Activated CD4-positive, CD25-positive, alpha-beta regulatory T cell treated with anti-CD3 and anti-CD28 coated beads, Interleukin-2, amount 50 U/mL, for 16 hours (primary cell): ENCODE results near the gene HSPA9.

Experiments
- DNase-seq: peaks from one replicate; pipeline ENCODE4 v3.0.0-alpha.2; 2020; ENCODE audit warnings: low read depth, low spot score

The HSPA9 gene

DNA sequence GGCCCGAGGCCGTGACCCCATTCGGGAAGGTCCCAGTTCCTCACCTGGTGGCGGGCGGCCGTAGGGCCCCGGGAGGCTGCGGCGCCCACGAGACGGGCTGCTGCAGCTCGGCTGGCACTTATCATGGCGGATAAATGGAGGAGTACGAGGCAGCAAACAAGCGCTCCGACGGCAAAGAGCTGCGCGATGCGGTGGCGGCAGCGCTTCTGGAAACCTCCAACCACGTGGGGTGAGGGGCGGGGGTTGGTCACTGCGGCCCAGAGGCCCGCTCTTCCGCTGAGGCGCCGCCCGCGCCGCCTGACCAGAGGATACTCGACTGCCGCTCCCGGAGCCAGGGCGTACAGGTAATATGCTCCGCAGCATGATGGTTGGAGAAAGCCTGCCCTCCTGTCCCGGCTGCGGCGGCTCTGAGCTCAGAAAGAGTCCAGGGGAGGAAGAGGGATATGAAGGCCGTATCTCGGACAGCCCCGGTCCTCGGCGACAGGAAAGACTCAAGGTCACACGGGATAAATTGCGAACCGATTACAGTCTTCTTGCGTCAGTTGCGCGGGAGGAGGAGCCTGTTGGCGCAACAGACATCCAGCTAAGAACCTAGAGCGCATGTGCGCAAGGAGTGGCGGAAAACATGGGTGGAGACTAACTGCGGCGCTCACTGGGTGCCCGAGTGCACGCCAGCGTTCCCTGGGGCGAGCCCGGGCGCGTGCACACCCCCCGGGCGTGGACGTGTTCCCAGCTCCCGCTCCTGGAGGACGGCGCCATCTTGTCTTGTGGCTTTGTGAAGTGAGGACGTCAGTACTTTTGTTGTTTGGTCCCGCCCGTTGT is at the start of gene HSPA9:
Gene HSPA9, minus strand, starts transcription at position 208 of the 822 bp plus-strand sequence. Its CDS starts 83 bp downstream, at position 125.
- peak; percentile 96 for DNase-seq

- no peak for DNase-seq
Observed at GRCh38 chr5:138623053-138623452, 47.9 kb upstream of the HSPA9 start.

DNA sequence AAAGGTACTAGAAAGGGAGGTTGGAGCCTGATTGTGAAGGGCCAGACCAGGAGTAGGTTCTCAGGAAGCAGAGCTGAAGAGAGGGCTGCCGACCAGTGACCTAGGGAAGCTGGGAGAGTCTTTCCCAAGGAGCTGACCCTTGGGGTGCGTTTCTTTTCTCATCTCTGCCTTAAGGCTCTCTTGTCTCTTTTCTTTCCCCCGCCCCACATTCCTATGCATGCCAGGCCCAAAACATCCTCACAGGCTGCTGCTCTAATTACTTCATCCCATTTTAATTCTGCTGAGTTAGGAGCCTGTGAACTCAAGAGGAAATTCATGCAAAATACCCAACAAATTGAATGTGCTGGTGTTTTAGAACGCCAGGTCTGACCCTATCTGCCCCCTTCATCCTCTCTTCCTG is 46.9 kb upstream of the HSPA9 start:
- DNase-seq, result no peak

- no peak for DNase-seq
Observed at GRCh38 chr5:138620663-138621224, 45.5 kb upstream of the HSPA9 start.

DNA sequence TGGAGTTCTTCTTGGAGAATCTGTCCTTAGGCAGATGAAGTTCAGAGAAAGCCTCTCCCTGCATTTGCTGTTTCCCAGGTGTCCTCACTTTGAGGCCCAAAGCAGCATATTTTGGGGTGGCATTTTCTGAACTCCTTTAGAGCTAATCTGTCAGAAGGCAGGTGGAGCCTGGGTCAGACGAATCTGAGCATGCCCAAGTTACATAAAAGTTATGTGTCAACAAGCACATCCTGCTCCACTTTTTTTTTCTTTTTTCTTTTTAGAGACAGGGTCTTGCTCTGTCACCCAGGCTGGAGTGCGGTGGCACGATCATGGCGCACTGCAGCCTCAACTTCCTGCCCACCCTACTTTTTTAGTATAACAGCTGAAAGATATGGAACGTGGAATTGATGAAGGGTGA is 41.3 kb upstream of the HSPA9 start:
- no peak for DNase-seq

DNA sequence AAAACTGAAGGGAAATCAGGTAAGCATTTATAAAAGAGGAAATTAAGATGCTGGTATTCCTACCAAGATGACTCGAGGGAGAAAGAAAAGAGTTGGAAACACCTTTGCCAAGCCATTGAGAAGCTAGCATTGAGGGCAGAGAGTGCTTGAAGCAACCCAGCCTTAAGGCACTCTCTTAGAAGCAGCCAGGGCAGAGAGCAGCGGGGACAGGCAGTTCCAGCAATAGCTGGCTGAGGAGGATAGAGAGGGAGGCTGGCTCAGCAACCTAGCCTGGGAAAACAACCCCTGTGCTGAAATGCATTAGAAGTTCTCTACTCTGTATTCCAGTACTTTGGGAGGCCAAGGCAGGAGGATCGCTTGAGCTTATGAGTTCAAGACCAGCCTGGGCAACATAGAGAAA is 40.3 kb upstream of the HSPA9 start:
- DNase-seq, result no peak

GRCh38 chr5:138611678-138612218 is 36.5 kb upstream of the HSPA9 start:
- no peak for DNase-seq

DNA sequence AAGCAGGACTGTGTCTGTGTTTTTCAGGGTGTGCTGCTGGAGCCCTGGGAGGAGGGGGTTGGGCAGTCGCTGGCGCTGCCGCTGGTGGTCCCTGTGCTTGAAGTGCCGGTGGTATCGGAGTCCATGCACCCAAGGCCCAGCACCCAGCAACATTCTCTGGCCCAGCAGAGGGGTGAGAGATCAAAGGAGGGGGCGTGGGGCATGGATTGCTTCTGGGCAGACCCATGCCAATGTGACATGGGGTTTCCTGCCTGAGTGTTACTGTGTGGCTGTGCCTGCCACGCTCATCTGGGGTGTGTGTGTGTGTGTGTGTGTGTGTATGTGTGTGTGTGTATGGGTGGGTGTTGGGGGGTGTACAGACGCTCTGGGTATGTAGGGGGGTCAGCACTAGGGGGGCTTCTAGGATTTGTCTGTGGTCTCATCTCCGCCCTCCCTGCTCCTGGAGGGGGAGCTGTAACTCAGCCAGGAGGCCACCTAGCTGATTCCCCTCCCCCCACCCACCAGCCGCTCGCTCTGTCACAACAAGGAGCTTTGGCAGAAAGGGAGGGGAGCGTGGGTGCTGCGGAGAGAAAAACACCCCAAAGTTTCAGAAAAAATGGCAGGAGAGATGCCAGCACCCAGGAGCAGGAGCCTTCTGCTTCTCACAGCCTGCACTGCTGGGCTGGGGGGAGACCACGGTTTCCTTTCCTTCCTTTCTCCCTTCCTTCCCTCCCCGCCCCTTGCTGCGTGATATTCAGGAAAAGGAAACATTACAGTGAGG is 35.9 kb upstream of the HSPA9 start:
- no peak for DNase-seq

DNA sequence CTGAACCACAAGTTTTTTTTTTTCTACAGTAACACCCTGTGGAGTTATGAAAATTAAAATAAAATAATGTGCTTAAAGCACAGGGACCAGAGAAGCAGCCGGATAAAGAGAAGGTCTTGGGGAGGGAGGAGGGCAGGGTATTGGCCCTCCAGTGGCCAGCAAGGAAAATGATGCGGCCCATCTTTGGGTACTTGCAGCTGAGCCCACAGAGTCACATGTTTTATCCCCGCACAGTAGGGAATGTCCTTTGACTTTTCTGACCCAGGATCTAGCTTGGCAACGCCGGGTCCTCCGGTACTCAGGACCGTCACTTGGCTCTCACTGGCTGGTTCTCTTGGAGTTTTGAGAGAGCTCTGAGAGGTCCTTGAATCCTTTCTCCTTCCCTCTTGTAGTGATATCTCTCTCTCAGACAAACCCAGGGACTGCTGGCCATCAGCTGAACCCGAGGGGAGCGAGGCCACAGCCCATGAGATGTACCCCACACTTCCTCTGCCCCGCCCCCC is 35.3 kb upstream of the HSPA9 start:
- no peak for DNase-seq

DNA sequence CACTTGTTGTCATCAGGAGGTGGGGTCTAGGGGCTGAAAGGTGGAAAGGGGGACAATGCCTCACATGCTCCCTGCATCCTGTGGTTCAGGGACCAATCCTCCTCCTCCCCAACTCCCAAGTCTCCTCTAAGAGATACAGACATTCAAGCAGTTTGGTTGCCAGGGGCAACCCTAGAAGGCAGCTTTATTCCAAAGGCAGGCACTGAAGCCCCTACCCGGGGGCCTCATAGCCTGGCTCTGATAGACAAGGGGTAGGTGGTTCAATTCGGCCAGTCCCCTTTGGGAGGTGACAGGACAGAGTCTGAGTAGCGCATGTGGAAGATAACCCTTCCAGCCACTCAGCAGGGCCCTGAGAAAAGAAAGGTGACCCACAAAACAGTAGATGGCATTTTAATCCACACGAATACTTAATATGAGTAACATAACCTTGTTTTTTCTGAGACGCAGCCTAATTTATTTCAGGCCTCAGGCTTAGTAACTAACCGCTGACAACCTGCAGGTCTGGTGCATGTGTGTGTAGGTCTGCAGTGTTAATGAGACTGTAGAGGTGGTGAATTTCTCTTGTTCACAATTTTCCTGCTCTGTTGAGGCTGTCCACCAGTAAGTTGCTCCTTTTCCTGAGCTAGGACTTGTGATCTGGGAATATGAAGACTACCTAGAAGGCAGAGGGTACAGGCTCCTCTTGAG is 31.3 kb upstream of the HSPA9 start:
- DNase-seq, result no peak

GRCh38 chr5:138605254-138605972 is 30.2 kb upstream of the HSPA9 start:
- DNase-seq, result no peak

- no peak for DNase-seq
Observed at GRCh38 chr5:138604176-138604785, 29.1 kb upstream of the HSPA9 start.

- DNase-seq, result no peak
Observed at GRCh38 chr5:138603249-138603920, 28.2 kb upstream of the HSPA9 start.

DNA sequence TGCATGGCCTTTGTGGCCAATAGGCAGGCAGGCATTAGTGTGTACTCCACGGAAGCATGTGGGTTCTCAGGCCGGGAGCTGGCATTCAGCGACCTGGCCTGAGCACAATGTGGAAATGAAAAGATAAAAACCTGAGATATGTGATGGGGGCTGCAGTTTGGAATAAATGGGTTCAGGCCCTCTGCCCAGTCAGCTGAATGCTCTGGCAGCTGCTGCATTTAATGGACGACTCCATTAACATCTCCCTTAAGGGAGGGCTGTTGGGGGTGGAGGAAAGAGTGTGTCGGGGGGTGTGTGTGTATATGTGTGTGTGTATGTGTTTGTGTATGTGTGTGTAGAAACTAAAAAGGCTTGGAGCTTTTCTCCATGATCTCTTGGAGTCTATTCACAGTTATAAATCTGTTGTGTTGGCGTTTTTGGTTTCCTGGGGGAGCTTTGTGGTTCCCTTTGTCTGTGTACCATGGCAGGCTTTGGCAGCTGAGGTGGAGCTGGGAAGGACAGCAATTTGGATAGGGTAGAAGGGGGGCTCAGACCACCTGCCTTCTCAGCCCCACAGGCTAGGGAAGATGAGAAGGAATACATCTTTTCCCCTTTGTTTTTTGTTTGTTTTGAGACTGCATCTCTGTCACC is 27.3 kb upstream of the HSPA9 start:
- no peak for DNase-seq

DNA sequence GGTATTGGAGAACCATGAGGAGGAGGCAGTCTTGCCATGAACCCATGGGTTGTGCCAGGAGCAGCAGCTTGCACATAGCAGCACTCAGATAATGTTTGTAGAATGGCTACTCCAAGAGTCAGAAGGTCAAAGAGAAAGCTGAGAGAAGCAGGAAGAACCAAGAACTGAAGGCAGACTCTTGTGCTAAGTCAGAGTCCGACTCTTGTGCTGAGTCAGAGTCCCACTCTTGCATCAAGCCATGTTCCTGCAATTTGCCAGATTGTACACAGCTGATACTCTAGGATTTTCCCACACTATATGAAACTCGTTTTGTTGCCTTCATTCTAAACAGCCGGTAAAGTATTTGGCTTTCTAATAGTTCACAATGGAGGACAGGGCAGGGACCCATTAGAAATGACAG is 26.2 kb upstream of the HSPA9 start:
- DNase-seq, result no peak

GRCh38 chr5:138600446-138600845 is 25.2 kb upstream of the HSPA9 start:
- no peak for DNase-seq

GRCh38 chr5:138597661-138598400 is 22.6 kb upstream of the HSPA9 start:
- DNase-seq, result no peak

DNA sequence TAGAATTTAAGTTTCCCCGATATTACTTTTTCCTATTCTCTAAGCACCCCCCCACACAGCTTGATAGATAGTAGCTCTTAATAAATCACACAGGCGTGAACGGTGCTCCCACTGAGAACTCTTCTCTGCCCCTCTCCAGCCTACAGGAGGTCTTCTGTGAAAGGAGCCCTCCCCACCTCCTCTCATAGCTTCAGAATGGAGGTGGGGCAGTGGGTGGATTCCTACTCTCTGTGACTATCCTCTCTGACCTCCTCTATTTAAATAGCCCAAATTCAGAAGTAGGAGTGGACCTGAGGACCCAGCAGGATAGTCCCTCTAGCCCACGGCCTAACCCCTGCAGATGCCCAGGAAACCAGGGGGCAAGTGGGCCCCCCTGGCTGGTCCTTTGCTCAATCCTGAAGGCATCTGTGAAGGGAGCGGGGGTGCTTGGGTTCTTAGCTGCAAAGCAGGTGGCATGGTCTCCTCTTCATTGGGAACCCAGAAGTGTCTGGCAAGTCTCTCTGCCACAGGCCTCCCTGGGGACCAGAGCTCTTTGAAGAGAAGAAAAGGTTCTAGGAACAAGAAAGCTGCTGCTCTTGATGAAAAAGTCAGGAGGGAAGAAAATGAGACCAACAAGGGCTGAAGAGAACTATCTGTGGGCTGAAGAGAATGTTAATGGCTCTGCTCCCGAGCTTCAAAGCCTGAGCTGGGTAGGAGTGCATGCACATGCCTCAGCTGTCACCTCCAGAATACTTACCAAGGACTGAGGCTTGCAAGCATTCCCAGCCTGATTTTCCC is 21.1 kb upstream of the HSPA9 start:
- no peak for DNase-seq
